Endothelial cell of hepatic sinusoid (primary cell): Measurements from ENCODE around the gene FAM8A1.

Experiments used
- in situ Hi-C: cut with HindIII; loops from 2 replicates; pipeline ENCODE4 v1.10.0; 2017; ENCODE audit warnings: low sequenced_read_pairs

Gene FAM8A1

GRCh38 chr6:17600527-17601385 is 654 bp downstream of the FAM8A1 start:
- in situ Hi-C loops: no loop called here

GRCh38 chr6:17601386-17601703 is 1.2 kb downstream of the FAM8A1 start:
- in situ Hi-C loops: no loop called here

- in situ Hi-C loops: no loop called here
Observed at GRCh38 chr6:17602888-17603287, 2.8 kb downstream of the FAM8A1 start.

GRCh38 chr6:17606606-17607005 is 6.5 kb downstream of the FAM8A1 start:
- in situ Hi-C loops: no loop called here

GRCh38 chr6:17610835-17611234 is 10.7 kb downstream of the FAM8A1 start:
- in situ Hi-C loops: no loop called here

- in situ Hi-C loops: no loop called here
Observed at GRCh38 chr6:17612048-17612447, 11.9 kb downstream of the FAM8A1 start.

- in situ Hi-C loops: no loop called here
Observed at GRCh38 chr6:17615794-17616193, 15.7 kb downstream of the FAM8A1 start.

- in situ Hi-C loops: loop anchor here (5.0 kb wide), 1 partner anchor 51 kb away; no protein-coding TSS in a partner anchor
Observed at GRCh38 chr6:17621003-17621402, 20.9 kb downstream of the FAM8A1 start.

- in situ Hi-C loops: loop anchor here (5.0 kb wide), 1 partner anchor 50 kb away; no protein-coding TSS in a partner anchor
Observed at GRCh38 chr6:17622144-17622543, 22.0 kb downstream of the FAM8A1 start.

- in situ Hi-C loops: loop anchor here (5.0 kb wide), 1 partner anchor 48 kb away; no protein-coding TSS in a partner anchor
Observed at GRCh38 chr6:17624396-17624795, 24.3 kb downstream of the FAM8A1 start.

GRCh38 chr6:17628873-17629272 is 28.8 kb downstream of the FAM8A1 start:
- in situ Hi-C loops: no loop called here

GRCh38 chr6:17629824-17630510 is 29.9 kb downstream of the FAM8A1 start:
- in situ Hi-C loops: no loop called here

GRCh38 chr6:17630511-17631073 is 30.5 kb downstream of the FAM8A1 start:
- in situ Hi-C loops: no loop called here

GRCh38 chr6:17632934-17633333 is 32.8 kb downstream of the FAM8A1 start:
- in situ Hi-C loops: no loop called here

- in situ Hi-C loops: no loop called here
Observed at GRCh38 chr6:17633465-17634188, 33.5 kb downstream of the FAM8A1 start.

- in situ Hi-C loops: no loop called here
Observed at GRCh38 chr6:17635568-17635967, 35.5 kb downstream of the FAM8A1 start.

GRCh38 chr6:17638212-17638715 is 38.2 kb downstream of the FAM8A1 start:
- in situ Hi-C loops: no loop called here

GRCh38 chr6:17640477-17640917 is 40.4 kb downstream of the FAM8A1 start:
- in situ Hi-C loops: no loop called here

GRCh38 chr6:17648745-17649144 is 48.6 kb downstream of the FAM8A1 start:
- in situ Hi-C loops: no loop called here

- in situ Hi-C loops: no loop called here
Observed at GRCh38 chr6:17650656-17651309, 50.7 kb downstream of the FAM8A1 start.
